Astrocyte (in vitro differentiated cells and primary cell): ENCODE results near the gene UBE2R2. TPM values are rescaled to one million over a fixed set of nuclear protein-coding genes. Genes with fewer than 3 reads are reported as not detected.

Experiments
- DNase-seq: peaks from one replicate; pipeline ENCODE4 v3.0.0-alpha.2; 2010; ENCODE audit warnings: low read depth
- FAIRE-seq: peaks from 2 replicates; lab custom pipeline; 2011; peaks lifted over from hg19 to GRCh38; lab: Jason Lieb, UNC
- H2AFZ ChIP-seq: 2 replicates; pipeline ENCODE4 v1.6.0; 2012; ENCODE audit warnings: low read depth, low read length, inconsistent platforms
- H3K27ac ChIP-seq: 2 replicates; pipeline ENCODE4 v1.5.1; 2011; ENCODE audit warnings: low read depth, low read length, inconsistent platforms
- H3K27me3 ChIP-seq: 2 replicates; pipeline ENCODE4 v1.6.0; 2011; ENCODE audit warnings: low read length, inconsistent platforms; ENCODE audit not compliant: insufficient read depth
- H3K36me3 ChIP-seq: 2 replicates; pipeline ENCODE4 v1.5.1; 2011; ENCODE audit warnings: low read length, inconsistent platforms; ENCODE audit not compliant: insufficient read depth
- H3K4me1 ChIP-seq: 2 replicates; pipeline ENCODE4 v1.5.1; 2011; ENCODE audit warnings: low read length, inconsistent platforms; ENCODE audit not compliant: insufficient read depth
- H3K4me2 ChIP-seq: 2 replicates; pipeline ENCODE4 v1.6.0; 2012; ENCODE audit warnings: low read length, inconsistent platforms
- H3K4me3 ChIP-seq: 2 replicates; pipeline ENCODE4 v1.5.1; 2011; ENCODE audit warnings: low read depth, mild to moderate bottlenecking, low read length, inconsistent platforms; ENCODE audit not compliant: insufficient read depth
- H3K79me2 ChIP-seq: 2 replicates; pipeline ENCODE4 v1.6.0; 2012; ENCODE audit warnings: mild to moderate bottlenecking, low read length, inconsistent platforms; ENCODE audit not compliant: insufficient read depth
- H3K9ac ChIP-seq: 2 replicates; pipeline ENCODE4 v1.6.0; 2012; ENCODE audit warnings: mild to moderate bottlenecking, low read length, inconsistent platforms
- H3K9me3 ChIP-seq: 2 replicates; pipeline ENCODE4 v1.5.1; 2012; ENCODE audit warnings: low read depth, mild to moderate bottlenecking, low read length, inconsistent platforms; ENCODE audit not compliant: insufficient read depth
- H4K20me1 ChIP-seq: 2 replicates; pipeline ENCODE4 v1.6.0; 2012; ENCODE audit warnings: low read length, inconsistent platforms; ENCODE audit not compliant: insufficient read depth
- H3K27ac Mint-ChIP-seq: one replicate; pipeline ENCODE4 v1.8.0; 2021; ENCODE audit warnings: mild to moderate bottlenecking, mixed read lengths; ENCODE audit not compliant: unreplicated experiment
- H3K27me3 Mint-ChIP-seq: one replicate; pipeline ENCODE4 v1.8.0; 2021; ENCODE audit warnings: low read depth, mixed read lengths; ENCODE audit not compliant: unreplicated experiment
- H3K36me3 Mint-ChIP-seq: one replicate; pipeline ENCODE4 v1.8.0; 2021; ENCODE audit warnings: low read depth, mixed read lengths; ENCODE audit not compliant: unreplicated experiment
- H3K4me1 Mint-ChIP-seq: one replicate; pipeline ENCODE4 v1.8.0; 2021; ENCODE audit warnings: low read depth, mixed read lengths; ENCODE audit not compliant: unreplicated experiment
- H3K4me3 Mint-ChIP-seq: one replicate; pipeline ENCODE4 v1.8.0; 2021; ENCODE audit warnings: mild to moderate bottlenecking, moderate library complexity, mixed read lengths; ENCODE audit not compliant: unreplicated experiment
- H3K9me3 Mint-ChIP-seq: one replicate; pipeline ENCODE4 v1.8.0; 2021; ENCODE audit warnings: mild to moderate bottlenecking, mixed read lengths; ENCODE audit not compliant: unreplicated experiment
- EZH2 ChIP-seq: IDR thresholded peaks from 2 replicates; pipeline ENCODE4 v1.6.1; 2012; ENCODE audit warnings: mild to moderate bottlenecking, low read length, inconsistent platforms; ENCODE audit not compliant: insufficient read depth
- total RNA-seq: library from RNA; stranded (reverse); gene quantifications from 2 replicates; pipeline ENCODE4 v1.2.1, GENCODE V29; 2021
- TF ChIP-seq, protein P1 (sequence below): IDR thresholded peaks from 2 replicates; pipeline ENCODE4 v1.5.1; 2011; ENCODE audit warnings: low read depth, mild to moderate bottlenecking, inconsistent platforms, low read length, moderate library complexity; ENCODE audit not compliant: insufficient read depth

UBE2R2 gene
- total RNA-seq, 1 donor from 2014 or later: 48.7 TPM

DNA sequence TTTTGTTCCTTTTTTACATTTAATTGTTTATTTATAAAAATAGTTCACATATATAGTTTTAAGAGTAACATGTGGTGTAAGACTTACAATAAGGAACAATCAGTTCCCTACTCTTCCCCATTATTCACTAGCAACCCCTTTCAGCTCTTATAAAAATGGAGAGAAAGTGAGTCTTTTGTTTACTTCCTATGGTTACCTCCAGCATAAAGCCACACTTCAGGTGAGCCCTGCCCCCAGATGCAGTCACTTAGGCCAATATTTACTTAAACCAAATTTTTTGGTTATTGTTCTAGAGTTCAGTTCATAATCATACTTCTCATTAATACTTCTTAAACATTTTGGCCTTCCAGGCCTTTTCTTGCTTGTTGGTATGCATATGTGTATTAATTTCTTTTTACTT lies 33.7 kb downstream of the UBE2R2 start:
- peaks cover 2% of the 10 kb centered on the region for H3K36me3 Mint-ChIP-seq
- no peaks in the 10 kb centered on the region for H3K9me3 Mint-ChIP-seq
- no peaks in the 10 kb centered on the region for H3K27me3 Mint-ChIP-seq
- Histone ChIP-seq H3K9me3 (no peaks in the 10 kb centered on the region), H3K4me1 (peaks cover 4% of the 10 kb centered on the region), H2AFZ (no peak overlapping the region), H3K36me3 (no peaks in the 10 kb centered on the region), H3K27me3 (no peaks in the 10 kb centered on the region), H4K20me1 (peaks cover 97% of the 10 kb centered on the region), H3K4me2 (no peak overlapping the region), H3K27ac (no peak overlapping the region), H3K4me3 (no peak overlapping the region), H3K9ac (no peak overlapping the region), H3K79me2 (peaks cover 99% of the 10 kb centered on the region)
- DNase-seq (no peak), FAIRE-seq (no peak)
- TF ChIP-seq EZH2: no peak
- TF ChIP-seq, protein P1, sequence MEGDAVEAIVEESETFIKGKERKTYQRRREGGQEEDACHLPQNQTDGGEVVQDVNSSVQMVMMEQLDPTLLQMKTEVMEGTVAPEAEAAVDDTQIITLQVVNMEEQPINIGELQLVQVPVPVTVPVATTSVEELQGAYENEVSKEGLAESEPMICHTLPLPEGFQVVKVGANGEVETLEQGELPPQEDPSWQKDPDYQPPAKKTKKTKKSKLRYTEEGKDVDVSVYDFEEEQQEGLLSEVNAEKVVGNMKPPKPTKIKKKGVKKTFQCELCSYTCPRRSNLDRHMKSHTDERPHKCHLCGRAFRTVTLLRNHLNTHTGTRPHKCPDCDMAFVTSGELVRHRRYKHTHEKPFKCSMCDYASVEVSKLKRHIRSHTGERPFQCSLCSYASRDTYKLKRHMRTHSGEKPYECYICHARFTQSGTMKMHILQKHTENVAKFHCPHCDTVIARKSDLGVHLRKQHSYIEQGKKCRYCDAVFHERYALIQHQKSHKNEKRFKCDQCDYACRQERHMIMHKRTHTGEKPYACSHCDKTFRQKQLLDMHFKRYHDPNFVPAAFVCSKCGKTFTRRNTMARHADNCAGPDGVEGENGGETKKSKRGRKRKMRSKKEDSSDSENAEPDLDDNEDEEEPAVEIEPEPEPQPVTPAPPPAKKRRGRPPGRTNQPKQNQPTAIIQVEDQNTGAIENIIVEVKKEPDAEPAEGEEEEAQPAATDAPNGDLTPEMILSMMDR: no peak
- H3K27ac Mint-ChIP-seq: no peak overlapping the region
- peaks cover 18% of the 10 kb centered on the region for H3K4me1 Mint-ChIP-seq
- no peak overlapping the region for H3K4me3 Mint-ChIP-seq

DNA sequence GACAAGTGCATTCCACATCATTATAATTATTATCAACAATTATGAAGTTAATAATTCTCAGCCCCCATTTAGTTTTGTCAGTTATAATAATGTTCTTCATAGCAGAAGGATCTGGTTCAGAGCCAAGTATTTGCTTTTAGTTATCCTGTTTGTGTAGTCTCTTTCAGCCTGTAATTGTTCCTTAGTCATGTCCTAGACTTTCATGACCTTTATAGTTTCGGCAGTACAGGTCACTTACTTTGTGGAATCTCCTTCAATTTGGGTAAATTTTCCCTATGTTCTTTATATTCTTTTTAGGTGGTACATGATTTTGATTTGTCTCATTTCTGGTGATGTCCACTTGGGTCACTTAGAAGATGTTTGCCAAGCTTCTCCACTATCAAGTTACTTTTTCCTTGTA lies 34.3 kb downstream of the UBE2R2 start:
- no peaks in the 10 kb centered on the region for H3K9me3 Mint-ChIP-seq
- DNase-seq (no peak), FAIRE-seq (no peak)
- H3K4me1 Mint-ChIP-seq: peaks cover 20% of the 10 kb centered on the region
- peaks cover 100% of the 10 kb centered on the region for H3K79me2 ChIP-seq
- H3K4me3 Mint-ChIP-seq: no peak overlapping the region
- no peaks in the 10 kb centered on the region for H3K36me3 ChIP-seq
- TF ChIP-seq EZH2: no peak
- TF ChIP-seq, protein P1: no peak
- no peaks in the 10 kb centered on the region for H3K9me3 ChIP-seq
- H4K20me1 ChIP-seq: peaks cover 99% of the 10 kb centered on the region
- no peak overlapping the region for H3K27ac Mint-ChIP-seq
- no peak overlapping the region for H2AFZ ChIP-seq
- H3K4me3 ChIP-seq: no peak overlapping the region
- H3K4me1 ChIP-seq: peaks cover 4% of the 10 kb centered on the region
- H3K27me3 ChIP-seq: no peaks in the 10 kb centered on the region
- no peak overlapping the region for H3K4me2 ChIP-seq
- no peak overlapping the region for H3K9ac ChIP-seq
- H3K36me3 Mint-ChIP-seq: peaks cover 2% of the 10 kb centered on the region
- no peak overlapping the region for H3K27ac ChIP-seq
- no peaks in the 10 kb centered on the region for H3K27me3 Mint-ChIP-seq

DNA sequence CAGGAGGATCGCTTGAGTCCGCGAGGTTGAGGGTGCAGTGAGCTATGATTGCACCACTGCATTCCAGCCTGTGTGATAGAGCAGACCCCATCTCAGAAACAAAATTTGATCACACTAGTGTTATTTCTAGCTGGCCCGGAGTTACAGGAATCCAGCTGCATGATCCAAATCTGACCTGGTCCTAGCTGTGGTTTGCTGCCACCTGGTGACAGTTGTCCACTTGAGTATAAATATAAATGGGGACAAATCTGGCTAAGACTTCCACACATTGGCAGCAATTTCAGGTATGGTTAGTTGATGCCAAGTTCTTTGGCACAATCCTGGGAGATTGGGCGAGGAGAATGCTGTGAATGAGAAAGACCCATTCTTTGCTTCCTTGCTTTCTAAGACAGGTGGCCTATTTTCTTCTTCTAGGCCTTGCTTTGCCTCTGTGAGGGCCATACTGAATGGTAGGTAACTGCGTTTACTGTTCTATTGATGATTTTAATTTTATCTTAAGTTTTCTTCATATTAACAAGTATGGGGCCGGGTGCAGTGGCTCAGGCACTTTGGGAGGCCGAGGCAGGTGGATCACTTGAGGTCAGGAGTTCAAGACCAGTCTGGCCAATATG lies 35.4 kb downstream of the UBE2R2 start:
- Histone ChIP-seq H3K9ac (no peak overlapping the region), H3K27me3 (no peaks in the 10 kb centered on the region), H3K4me1 (peaks cover 4% of the 10 kb centered on the region), H3K79me2 (peaks cover 100% of the 10 kb centered on the region), H3K4me3 (no peak overlapping the region), H3K36me3 (no peaks in the 10 kb centered on the region), H3K9me3 (no peaks in the 10 kb centered on the region), H2AFZ (no peak overlapping the region), H3K27ac (no peak overlapping the region), H4K20me1 (peaks cover 98% of the 10 kb centered on the region), H3K4me2 (no peak overlapping the region)
- peaks cover 23% of the 10 kb centered on the region for H3K4me1 Mint-ChIP-seq
- H3K36me3 Mint-ChIP-seq: peaks cover 2% of the 10 kb centered on the region
- FAIRE-seq (no peak), DNase-seq (no peak)
- no peaks in the 10 kb centered on the region for H3K9me3 Mint-ChIP-seq
- H3K27me3 Mint-ChIP-seq: no peaks in the 10 kb centered on the region
- H3K27ac Mint-ChIP-seq: no peak overlapping the region
- H3K4me3 Mint-ChIP-seq: no peak overlapping the region
- no peak for TF ChIP-seq EZH2
- TF ChIP-seq, protein P1: peak; percentile 22
